ENCODE measurements around the gene PLA2G5.

PLA2G5 gene

DNA sequence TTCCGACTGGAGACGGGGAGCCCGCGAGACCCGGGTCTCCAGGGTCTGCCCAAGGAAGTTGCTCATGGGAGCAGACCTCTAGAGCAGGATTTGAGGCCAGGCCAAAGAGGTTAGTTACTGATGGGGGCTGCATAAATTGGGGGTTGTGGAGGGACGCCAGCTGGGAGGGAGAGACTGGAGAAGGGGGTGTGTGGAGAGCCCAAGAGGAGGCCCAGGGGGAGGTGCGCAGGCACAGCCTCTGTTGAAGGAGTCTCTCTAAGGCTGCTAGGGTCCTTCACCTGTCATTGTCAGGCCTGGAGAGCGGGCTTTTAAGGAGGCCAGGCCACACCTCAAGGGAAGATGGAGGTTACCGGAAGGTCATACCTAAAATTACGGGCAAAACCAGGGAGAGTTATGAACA is 363 bp downstream of the PLA2G5 start:
- DNase-seq, result no peak

DNA sequence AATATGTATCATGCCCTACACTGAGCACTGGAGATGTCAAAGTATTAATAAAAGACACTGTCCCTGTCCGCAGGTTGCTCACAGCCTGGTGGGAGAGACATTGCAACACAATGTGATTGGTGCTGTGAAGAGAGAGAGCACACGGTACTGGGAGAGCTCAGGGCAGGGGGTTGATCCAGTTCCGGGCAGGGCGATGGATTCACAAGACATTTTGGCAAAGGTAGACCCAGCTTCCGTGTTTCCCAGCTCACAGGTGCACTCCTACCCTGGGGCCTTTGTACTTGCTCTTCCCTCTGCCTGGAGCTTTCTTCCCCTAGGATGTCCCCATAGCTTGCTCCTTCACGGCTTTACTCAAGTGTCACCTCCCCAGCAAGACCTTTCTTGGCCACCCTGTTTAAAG is 1.4 kb downstream of the PLA2G5 start:
- DNase-seq, result no peak

- no peak for DNase-seq
Observed at GRCh38 chr1:20072771-20073170, 2.8 kb downstream of the PLA2G5 start.

DNA sequence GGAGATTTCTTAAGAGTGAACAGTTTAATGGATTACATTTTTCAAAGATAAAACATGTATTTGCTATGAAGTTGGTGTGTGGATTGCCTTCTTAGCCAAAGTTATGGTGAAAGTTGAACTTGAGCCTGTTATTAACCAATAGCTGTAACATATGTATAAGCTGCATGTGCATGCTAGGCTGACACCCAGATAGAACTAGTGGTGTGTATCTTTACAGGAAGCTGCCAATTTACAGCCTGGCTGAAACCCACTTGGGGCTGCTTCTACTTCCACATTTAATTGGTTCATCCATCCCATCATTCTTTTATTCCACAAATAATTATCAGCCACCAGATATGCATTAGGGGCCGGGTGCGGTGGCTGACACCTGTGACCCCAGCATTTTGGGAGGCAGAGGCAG is 3.3 kb downstream of the PLA2G5 start:
- DNase-seq, result no peak

GRCh38 chr1:20074055-20074724 is 4.2 kb downstream of the PLA2G5 start:
- no peak for DNase-seq

DNA sequence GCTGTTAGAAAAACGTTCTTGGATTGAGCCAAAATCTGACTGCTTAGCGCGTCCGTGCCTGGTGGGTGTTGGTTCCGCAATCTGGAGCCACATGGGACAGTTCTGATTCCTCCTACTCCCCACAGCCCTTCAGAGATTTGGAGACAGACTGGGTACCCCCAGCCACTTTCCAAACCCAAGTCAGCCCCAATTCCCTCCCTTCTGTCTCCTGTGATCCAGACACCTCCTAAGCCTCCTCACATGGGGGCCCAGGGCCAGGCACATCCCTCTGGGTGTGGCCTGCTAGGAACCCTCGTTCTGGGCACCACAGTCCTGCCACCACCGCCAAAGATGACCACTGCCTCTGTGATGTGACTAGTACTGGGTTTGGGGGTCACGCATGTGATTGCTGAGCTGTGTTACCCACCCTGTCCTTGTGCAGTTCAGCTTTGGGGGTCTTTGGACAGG is 4.8 kb downstream of the PLA2G5 start:
- no peak for DNase-seq

DNA sequence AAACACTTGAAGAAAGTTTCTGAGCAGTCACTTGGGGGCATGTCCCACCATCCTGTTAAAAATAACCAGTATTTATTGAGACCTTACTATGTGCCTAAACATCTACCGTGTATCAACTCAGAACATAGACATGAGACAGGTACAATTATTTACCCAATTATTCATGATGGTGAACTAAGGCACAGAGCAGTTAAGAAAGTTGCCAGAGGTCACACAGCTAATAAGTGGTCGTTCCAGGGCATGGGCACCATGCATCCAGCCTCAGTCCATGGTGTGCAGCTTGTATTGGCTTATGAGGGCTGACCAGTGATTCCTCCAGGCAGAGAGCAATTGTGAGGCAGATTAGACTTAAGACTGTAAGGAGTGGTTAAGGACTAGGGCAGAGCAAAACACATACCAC is 5.4 kb downstream of the PLA2G5 start:
- DNase-seq, result no peak

DNA sequence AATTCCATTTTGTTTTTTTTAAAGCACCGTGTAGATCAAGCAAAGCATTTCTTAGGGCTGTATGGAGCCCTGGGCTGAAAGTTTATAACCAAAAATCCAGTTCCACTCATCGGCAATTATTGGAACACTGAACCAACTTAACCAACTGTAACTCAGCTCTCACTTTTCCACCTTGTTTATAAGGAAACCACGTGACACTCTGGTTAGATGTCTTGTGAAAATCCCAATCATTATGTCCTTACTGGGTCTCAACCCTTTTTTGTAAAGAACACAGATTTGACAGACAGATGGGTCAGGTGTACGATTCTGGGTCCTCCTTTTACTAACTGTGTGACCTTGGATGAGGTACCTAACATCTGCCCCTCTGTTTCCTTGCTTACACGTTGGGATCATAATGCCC is 6.2 kb downstream of the PLA2G5 start:
- DNase-seq, result no peak

- DNase-seq, result no peak
Observed at GRCh38 chr1:20076710-20077461, 6.9 kb downstream of the PLA2G5 start.

GRCh38 chr1:20078171-20078651 is 8.2 kb downstream of the PLA2G5 start:
- no peak for DNase-seq

DNA sequence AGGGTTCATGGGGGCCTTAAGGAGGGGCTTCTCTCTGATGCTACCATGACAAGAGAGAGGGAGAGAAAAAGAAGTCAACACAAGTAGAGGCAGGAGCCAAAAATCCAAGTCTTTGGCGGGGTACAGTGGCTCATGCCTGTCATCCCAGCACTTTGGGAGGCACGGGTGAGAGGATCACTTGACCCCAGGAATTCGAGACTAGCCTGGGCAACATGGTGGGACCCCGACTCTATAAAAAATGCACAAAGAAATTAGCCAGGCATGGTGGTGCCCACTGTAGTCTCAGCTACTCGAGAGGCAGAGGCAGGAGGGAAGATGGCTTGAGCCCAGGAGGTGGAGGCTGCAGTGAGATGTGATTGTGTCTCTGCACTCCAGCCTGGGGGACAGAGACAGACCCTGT is 8.7 kb downstream of the PLA2G5 start:
- no peak for DNase-seq

DNA sequence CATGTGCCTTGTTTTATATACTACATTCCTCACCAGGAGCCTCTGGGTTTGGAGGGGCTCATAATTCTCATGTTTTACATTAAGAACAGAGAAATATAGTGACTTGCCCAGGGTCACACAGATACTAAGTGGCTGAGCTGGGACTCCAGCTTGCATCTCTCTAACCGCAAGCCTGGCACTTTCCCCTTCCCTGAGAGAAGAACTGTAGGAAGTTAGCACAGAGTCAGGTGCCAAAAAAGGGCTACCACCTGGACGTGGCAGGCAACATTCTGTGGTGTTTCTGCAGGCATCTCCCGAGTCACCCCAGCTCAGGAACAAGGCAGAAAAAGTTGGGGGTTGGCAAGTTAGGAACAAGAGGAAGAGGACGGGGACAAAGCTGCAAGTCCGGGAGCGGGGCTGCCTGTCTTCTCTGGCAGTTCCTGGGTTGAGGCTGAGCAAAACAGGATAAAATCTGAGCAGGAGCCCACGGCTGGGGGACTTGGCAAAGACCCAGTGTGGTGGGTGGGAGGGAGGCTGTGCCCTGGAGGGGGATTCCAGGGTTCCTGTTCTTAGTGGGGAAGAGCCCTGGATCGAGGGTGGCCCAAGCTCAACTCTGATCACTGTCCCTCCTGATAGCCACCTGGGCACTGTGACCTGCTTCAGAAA is 9.8 kb downstream of the PLA2G5 start:
- DNase-seq, result no peak

DNA sequence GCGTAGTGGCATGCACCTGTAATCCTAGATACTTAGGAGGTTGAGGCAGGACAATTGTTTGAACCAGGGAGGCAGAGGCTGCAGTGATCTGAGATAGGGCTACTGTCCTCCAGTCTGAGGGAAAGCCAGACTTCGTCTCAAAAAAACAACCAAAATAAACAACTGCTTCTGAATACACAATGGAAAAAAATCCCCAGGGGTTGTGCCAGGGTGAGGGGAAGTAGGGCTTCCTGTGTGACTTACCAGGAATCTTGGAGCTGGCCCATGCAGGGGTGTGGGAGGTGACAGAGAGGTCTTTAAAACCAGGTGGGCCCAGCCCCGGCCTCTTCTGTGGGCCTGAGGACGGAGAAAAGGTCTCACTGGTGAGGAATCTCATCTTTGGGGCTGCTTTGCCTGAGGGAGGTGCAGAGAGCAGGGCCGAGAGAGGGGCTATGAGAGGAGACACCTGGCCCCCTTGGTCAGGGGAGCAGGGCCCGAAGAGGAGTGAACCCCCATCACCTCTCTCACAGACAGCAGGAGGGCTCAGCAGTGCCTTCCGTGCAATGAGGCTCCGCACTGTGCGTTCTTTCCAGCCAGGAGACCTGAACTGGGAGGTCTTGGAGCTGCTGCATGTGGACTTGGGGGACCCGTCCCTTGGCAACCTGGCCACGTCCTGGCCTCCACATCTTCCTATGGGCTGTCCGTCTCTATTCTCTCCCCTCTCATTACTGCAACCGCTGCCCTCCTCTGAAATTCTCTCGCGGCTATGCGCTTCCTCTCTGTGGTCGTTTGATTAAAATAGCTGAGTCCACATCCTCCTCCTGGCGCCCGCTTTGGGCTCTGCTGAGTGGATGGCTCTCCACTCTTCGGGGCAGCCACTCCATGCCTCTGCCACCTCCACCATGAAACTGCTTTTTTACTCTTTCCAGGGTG is 10.7 kb downstream of the PLA2G5 start:
- no peak for DNase-seq

DNA sequence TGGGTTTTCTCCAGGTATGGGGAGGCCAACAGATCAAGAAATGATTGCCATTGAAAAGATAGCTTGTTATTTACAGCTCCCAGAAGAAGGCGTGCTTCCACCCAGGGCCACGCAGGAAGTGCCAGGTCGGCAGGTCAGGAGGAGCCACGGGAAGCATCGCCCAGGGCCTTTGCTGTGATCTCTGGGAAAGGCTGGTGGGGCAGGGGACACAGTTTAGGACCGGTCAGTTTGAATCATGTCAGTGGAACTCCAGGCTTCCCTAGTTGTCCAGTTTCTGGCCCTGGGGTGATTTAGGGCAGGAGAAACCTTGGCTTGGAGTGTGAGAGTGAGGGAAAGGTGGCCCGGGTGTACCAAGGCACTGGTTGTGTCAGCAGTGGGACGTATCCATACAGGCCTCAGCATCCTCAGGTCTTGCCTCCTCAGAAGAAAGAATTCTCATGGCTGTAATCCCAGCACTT is 11.4 kb downstream of the PLA2G5 start:
- DNase-seq, result no peak

DNA sequence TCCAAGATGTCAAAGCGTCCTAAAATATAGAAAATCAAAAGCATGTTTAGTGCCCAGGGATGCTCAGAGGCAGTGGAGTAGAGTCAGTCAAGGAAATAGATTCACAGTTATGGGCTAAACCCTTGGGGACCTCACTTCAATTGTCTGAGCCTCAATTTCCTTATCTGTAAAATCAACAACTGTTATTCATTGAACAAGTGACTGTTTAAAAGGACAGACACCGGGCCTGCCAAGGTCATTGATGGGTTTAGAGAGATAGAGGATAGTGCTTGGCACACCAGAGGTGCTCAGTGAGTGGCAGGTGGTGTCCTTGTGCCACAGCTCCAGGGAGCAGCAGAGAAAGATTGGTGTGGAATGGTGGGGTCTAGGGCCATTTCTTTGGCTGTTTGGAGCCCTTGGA is 12.8 kb downstream of the PLA2G5 start:
- no peak for DNase-seq

DNA sequence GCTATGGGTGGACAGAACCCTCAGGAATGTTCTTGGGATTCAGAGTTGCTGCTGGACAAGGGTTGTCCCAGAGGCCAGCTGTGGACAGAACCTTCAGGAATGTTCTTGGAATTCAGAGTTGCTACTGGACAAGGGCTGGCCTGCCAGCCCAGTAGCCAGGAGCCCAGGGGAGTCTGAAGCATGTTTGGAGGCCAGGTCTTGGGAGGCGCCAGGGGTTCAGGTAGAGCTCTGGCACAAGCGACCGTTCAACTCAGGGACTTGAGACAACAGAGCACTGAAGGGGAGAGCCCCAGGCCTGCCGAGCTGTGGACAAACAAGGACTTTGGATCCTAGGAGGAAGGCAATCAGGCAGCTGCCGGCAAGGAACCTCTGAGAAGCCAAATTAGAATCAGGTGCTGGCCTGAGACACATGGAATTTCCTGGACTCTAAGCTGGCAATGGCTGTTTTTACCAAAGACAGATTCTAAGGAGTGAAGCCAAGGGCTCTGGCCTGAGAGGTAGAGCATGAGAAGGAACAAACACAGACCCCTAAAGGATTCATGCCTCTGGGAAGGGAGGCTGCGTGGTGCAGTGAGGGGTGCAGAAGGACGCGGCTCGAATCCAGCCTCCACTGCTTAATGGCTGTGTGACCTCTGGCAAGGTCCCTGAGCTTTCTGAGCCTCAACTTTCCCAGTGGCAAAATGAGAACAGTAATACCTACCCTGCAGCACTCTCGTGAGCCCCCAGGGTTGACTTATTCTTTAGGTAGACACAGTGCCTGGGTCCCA is 13.4 kb downstream of the PLA2G5 start:
- DNase-seq, result no peak

DNA sequence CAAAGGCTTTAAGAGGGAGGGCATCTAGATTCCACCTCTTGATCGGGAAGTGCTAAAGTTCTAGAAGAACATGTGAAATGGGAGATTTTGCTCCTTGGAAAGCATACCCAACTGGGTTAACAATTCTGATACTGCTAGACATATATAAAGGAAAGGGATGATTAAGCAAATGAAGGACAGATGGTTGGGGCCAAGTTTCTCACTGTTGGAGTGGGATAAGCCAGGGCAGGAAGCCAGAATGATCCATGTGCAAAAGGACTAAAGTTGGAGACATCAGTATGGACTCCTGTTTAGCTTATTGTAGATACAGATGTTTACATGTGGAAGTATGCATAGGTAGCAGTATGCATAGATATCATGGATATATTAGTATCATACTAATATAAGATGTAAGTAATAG is 16.8 kb downstream of the PLA2G5 start:
- DNase-seq, result no peak

DNA sequence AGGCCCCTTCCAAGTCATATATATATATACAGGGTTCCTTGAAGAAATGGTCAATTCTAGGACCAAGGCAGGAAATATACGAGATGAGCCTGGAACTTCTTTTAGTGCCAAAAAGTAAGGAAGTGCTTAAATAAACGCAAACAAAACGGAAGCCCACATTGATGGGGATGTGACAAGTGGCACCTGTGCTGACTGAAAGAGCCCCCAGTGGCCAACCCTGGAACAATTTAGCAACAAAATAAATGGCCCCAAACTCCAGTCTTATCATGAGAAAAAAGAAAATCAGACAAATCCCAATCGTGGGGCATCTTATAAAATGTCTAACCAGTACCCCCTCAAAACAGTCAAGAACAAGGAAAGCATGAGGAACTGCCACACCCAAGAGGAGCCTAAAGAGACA is 17.7 kb downstream of the PLA2G5 start:
- DNase-seq, result no peak

DNA sequence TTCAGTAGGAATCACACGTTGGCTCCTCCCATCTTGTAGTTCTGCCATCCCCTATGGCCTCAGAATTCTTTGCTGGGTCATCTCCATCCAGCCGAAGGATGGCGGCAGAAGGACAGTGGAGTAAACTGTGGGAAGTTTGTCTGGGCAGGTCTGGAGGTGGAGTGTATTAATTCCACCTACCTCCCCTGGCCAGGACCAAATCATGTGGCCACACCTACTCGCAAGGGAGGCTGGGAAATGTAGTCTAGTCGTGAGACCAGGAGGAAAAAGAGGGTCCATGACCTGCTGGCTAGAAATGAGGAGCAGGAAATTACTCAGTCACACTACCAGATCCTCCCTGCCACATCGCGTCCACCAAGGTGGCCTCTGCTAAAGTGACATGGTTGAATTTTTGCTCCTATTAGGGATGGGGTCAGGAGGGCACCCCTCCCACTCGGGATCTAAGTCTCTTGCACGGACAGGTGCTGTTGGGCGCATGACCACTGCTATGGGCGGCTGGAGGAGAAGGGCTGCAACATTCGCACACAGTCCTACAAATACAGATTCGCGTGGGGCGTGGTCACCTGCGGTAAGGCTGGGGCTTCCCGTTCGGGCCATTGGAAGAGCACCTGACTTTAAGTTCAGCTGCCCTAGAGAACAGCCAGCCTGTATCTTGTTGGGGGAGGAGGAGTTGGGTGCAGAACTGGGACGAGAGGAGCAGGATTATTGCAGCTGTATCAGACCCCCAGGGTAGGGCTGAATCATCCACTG is 19.5 kb downstream of the PLA2G5 start:
- no peak for DNase-seq

DNA sequence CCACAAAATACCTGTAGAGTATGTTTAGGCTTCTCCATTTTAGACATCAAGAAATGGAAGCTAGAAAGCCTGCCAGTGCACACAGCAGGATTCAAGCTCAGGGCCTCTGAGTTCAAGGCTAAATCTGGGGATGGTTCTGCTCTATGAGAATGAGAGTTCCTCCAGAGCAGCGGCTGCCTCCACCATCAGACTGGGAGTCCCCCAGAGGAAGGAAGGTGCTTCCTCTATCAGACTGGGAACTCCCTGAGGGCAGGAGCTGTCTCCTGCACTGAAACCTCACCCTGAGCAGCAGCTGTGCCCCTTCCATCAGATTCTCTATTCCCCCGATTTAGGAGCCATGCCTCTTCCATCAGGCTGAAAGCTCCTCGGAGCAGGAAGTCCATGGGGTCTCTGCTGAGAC is 20.1 kb downstream of the PLA2G5 start:
- DNase-seq, result no peak

- DNase-seq, result no peak
Observed at GRCh38 chr1:20090641-20091040, 20.6 kb downstream of the PLA2G5 start.
